Breast epithelium (tissue), 4 donors: Measurements from ENCODE around the gene PCSK5. TPM values are rescaled to one million over a fixed set of nuclear protein-coding genes. Genes with fewer than 3 reads are reported as not detected.

Experiments
- DNase-seq, 2 donors: peaks; one replicate each; pipeline ENCODE4 v3.0.0-alpha.2; 2019; ENCODE audit warnings: low spot score in 2 of 2
- H3K27ac ChIP-seq, 2 donors: fragments of 200-600 bp; sonication (generic) in 1 of 2; one replicate each; pipeline ENCODE4 v1.5.1; 2016 to 2019; ENCODE audit warnings: mild to moderate bottlenecking in 1 of 2
- H3K27me3 ChIP-seq, 2 donors: fragments of 200-600 bp; sonication (generic) in 1 of 2; one replicate each; pipeline versions ENCODE4 v1.5.1 to v1.6.0; 2017 to 2019; ENCODE audit warnings: control low read depth in 1 of 2, mild to moderate bottlenecking in 1 of 2
- H3K36me3 ChIP-seq: fragments of 200-600 bp; one replicate; pipeline ENCODE4 v1.5.1; 2019
- H3K4me1 ChIP-seq, 2 donors: fragments of 200-600 bp; sonication (generic); one replicate each; pipeline ENCODE4 v1.5.1; 2016 to 2019; ENCODE audit warnings: control low read depth in 1 of 2
- H3K4me3 ChIP-seq, 3 donors: fragments of 200-600 bp; sonication (generic); 1 replicate in 2 of 3; 2 replicates in 1 of 3; pipeline ENCODE4 v1.5.1; 2016 to 2019; ENCODE audit warnings: mild to moderate bottlenecking in 3 of 3, moderate library complexity in 2 of 3
- H3K9me3 ChIP-seq, 2 donors: fragments of 200-600 bp; sonication (generic) in 1 of 2; one replicate each; pipeline ENCODE4 v1.5.1; 2016 to 2019; ENCODE audit warnings: control low read depth in 1 of 2
- POLR2A ChIP-seq: fragments of 450-650 bp; IDR thresholded peaks from one replicate; pipeline ENCODE4 v1.6.1; 2016; ENCODE audit warnings: antibody characterized with exemption, mild to moderate bottlenecking, moderate library complexity
- POLR2AphosphoS5 ChIP-seq, 3 donors: sonication (generic); formaldehyde crosslinking; IDR thresholded peaks; one replicate each; pipeline ENCODE4 v1.6.1; 2017; ENCODE audit warnings: antibody characterized with exemption in 3 of 3
- intact Hi-C: fragments of 100-400 bp; cut with DNase I; formaldehyde crosslinking; loops from one replicate; pipeline ENCODE4 v1.15.1; 2023; ENCODE audit warnings: low total_unique reads
- total RNA-seq, 3 donors: library from RNA; depleted of rRNA; stranded (reverse); fragments of >200 nt; gene quantifications; one replicate each; pipeline ENCODE4 v1.1.0, GENCODE V29; 2016
- TF ChIP-seq, protein P1 (sequence below), 3 donors: fragments of 450-650 bp; IDR thresholded peaks; one replicate each; pipeline ENCODE4 v1.5.1; 2016 to 2017; ENCODE audit warnings: antibody characterized with exemption in 3 of 3, mild to moderate bottlenecking in 3 of 3, moderate library complexity in 3 of 3

Gene PCSK5
- total RNA-seq, 3 donors from 2014 or later, result 12.7 to 21.0 (median 19.0) TPM

DNA sequence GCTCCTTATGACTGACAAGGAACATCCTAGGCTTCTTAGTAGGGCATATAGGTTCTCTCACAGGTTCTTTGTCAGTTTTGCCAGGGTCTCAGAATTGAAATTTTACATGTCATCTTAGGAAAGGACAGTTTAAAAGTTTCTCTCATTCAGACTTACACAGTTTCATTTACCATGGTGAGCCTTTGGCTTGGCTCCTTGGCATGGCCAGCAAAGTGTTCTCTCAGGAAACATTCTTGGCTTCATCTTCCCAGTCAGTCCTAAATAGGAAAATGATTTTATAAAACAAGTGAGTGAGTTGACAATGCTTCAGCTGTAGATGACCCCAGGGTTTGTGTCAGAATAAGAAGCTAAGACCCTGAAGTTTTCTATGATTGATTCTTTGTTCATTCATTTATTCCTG lies 191.6 kb downstream of the PCSK5 start:
- intact Hi-C loops, result no loop called here
- no peak overlapping the region for H3K27ac ChIP-seq
- no peak for DNase-seq

GRCh38 chr9:76085596-76085995 lies 195.1 kb downstream of the PCSK5 start:
- TF ChIP-seq POLR2AphosphoS5 (IDR thresholded peaks at IDR 0.05) (no peak), POLR2A (no peak)
- TF ChIP-seq, protein P1, sequence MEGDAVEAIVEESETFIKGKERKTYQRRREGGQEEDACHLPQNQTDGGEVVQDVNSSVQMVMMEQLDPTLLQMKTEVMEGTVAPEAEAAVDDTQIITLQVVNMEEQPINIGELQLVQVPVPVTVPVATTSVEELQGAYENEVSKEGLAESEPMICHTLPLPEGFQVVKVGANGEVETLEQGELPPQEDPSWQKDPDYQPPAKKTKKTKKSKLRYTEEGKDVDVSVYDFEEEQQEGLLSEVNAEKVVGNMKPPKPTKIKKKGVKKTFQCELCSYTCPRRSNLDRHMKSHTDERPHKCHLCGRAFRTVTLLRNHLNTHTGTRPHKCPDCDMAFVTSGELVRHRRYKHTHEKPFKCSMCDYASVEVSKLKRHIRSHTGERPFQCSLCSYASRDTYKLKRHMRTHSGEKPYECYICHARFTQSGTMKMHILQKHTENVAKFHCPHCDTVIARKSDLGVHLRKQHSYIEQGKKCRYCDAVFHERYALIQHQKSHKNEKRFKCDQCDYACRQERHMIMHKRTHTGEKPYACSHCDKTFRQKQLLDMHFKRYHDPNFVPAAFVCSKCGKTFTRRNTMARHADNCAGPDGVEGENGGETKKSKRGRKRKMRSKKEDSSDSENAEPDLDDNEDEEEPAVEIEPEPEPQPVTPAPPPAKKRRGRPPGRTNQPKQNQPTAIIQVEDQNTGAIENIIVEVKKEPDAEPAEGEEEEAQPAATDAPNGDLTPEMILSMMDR (IDR thresholded peaks at IDR 0.05), result no peak
- intact Hi-C loops, result no loop called here
- Histone ChIP-seq H3K27me3 (no peaks in the 10 kb centered on the region), H3K36me3 (no peaks in the 10 kb centered on the region), H3K27ac (no peak overlapping the region), H3K4me3 (no peak overlapping the region), H3K4me1 (no peaks in the 10 kb centered on the region), H3K9me3 (no peaks in the 10 kb centered on the region)
- no peak for DNase-seq

More for the DNA sequence above, 191.6 kb downstream of the PCSK5 start:
- H3K4me1 ChIP-seq, result no peaks in the 10 kb centered on the region
- no peaks in the 10 kb centered on the region for H3K36me3 ChIP-seq
- H3K4me3 ChIP-seq, result no peak overlapping the region
- no peaks in the 10 kb centered on the region for H3K27me3 ChIP-seq
- TF ChIP-seq, protein P1 (IDR thresholded peaks at IDR 0.05), result no peak
- TF ChIP-seq POLR2A, result no peak
- TF ChIP-seq POLR2AphosphoS5 (IDR thresholded peaks at IDR 0.05), result no peak
- H3K9me3 ChIP-seq, result no peaks in the 10 kb centered on the region

DNA sequence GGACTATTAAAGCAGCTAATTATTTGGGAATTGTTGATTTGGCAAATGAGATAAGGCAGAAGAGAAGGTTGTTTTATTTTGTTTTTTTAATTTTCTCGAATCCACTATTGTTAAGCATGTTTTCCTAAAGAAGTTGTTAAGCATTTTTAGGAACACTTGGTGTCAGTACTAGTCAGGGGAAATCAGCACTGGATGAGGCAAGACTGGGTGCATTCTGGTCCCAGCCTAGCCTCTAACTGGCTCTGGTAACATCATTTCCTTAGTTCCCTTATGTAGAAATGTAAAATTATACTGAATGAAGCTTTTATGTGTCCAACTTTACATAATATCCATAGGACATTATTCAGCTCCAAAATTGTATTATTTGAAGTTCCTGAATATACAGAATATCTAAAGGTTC lies 196.1 kb downstream of the PCSK5 start:
- no peaks in the 10 kb centered on the region for H3K4me1 ChIP-seq
- H3K4me3 ChIP-seq, result no peak overlapping the region
- no peaks in the 10 kb centered on the region for H3K36me3 ChIP-seq
- H3K27me3 ChIP-seq, result no peaks in the 10 kb centered on the region
- no peak overlapping the region for H3K27ac ChIP-seq
- DNase-seq, result no peak
- intact Hi-C loops, result no loop called here
- TF ChIP-seq POLR2AphosphoS5 (IDR thresholded peaks at IDR 0.05) (no peak), POLR2A (no peak)
- TF ChIP-seq, protein P1 (IDR thresholded peaks at IDR 0.05), result no peak
- no peaks in the 10 kb centered on the region for H3K9me3 ChIP-seq

- Histone ChIP-seq H3K27ac (no peak overlapping the region), H3K36me3 (no peaks in the 10 kb centered on the region), H3K27me3 (no peaks in the 10 kb centered on the region), H3K4me1 (no peaks in the 10 kb centered on the region), H3K9me3 (no peaks in the 10 kb centered on the region), H3K4me3 (no peak overlapping the region)
- no peak for DNase-seq
- intact Hi-C loops, result no loop called here
- TF ChIP-seq POLR2AphosphoS5 (IDR thresholded peaks at IDR 0.05) (no peak), POLR2A (no peak)
- TF ChIP-seq, protein P1 (IDR thresholded peaks at IDR 0.05), result no peak
These were observed 197.5 kb downstream of the PCSK5 start for GRCh38 chr9:76087976-76088375.

GRCh38 chr9:76090330-76090729 lies 199.9 kb downstream of the PCSK5 start:
- DNase-seq, result no peak
- no peak overlapping the region for H3K4me3 ChIP-seq
- no peaks in the 10 kb centered on the region for H3K4me1 ChIP-seq
- H3K36me3 ChIP-seq, result no peaks in the 10 kb centered on the region
- no peak overlapping the region for H3K27ac ChIP-seq
- TF ChIP-seq, protein P1 (IDR thresholded peaks at IDR 0.05), result no peak
- TF ChIP-seq POLR2AphosphoS5 (IDR thresholded peaks at IDR 0.05) (no peak), POLR2A (no peak)
- no peaks in the 10 kb centered on the region for H3K9me3 ChIP-seq
- no peaks in the 10 kb centered on the region for H3K27me3 ChIP-seq
- intact Hi-C loops, result no loop called here
